Smooth muscle cell (in vitro differentiated cells): ENCODE measurements around the gene PCNT. TPM values are rescaled to one million over a fixed set of nuclear protein-coding genes. Genes with fewer than 3 reads are reported as not detected.

Experiments used
- DNase-seq: peaks from one replicate; lab custom pipeline; 2025; ENCODE audit not compliant: unreplicated experiment; lab: John Stamatoyannopoulos, UW
- H2AFZ ChIP-seq: fragments of 200-600 bp; sonication (generic); 2 replicates; pipeline ENCODE4 v1.6.0; 2016; ENCODE audit warnings: antibody characterized with exemption, low read depth, mild to moderate bottlenecking
- H3F3A ChIP-seq: fragments of 200-600 bp; sonication (generic); 2 replicates; pipeline ENCODE4 v1.6.0; 2017; ENCODE audit warnings: antibody characterized with exemption, low read depth
- H3K27ac ChIP-seq: fragments of 200-600 bp; sonication (generic); 2 replicates; pipeline ENCODE4 v1.5.1; 2016; ENCODE audit warnings: low read depth, mild to moderate bottlenecking
- H3K27me3 ChIP-seq: fragments of 200-600 bp; sonication (generic); 2 replicates; pipeline ENCODE4 v1.6.1; 2016; ENCODE audit warnings: low read depth, mild to moderate bottlenecking
- H3K36me3 ChIP-seq: fragments of 200-600 bp; sonication (generic); 2 replicates; pipeline ENCODE4 v1.5.1; 2016; ENCODE audit warnings: low read depth
- H3K4me1 ChIP-seq: fragments of 200-600 bp; sonication (generic); 2 replicates; pipeline ENCODE4 v1.5.1; 2016; ENCODE audit warnings: low read depth
- H3K4me2 ChIP-seq: fragments of 200-600 bp; sonication (generic); 2 replicates; pipeline ENCODE4 v1.6.0; 2016; ENCODE audit warnings: mild to moderate bottlenecking
- H3K4me3 ChIP-seq: fragments of 200-600 bp; sonication (generic); 2 replicates; pipeline ENCODE4 v1.5.1; 2016; ENCODE audit warnings: mild to moderate bottlenecking
- H3K79me2 ChIP-seq: fragments of 200-600 bp; sonication (generic); 2 replicates; pipeline ENCODE4 v1.6.0; 2016; ENCODE audit warnings: low read depth, mild to moderate bottlenecking
- H3K9ac ChIP-seq: fragments of 200-600 bp; sonication (generic); 2 replicates; pipeline ENCODE4 v1.6.0; 2016; ENCODE audit warnings: low read depth
- H3K9me3 ChIP-seq: fragments of 200-600 bp; sonication (generic); replicated peaks from 2 replicates; pipeline ENCODE4 v1.5.1; 2016; ENCODE audit warnings: low read depth
- H4K20me1 ChIP-seq: fragments of 200-600 bp; sonication (generic); 2 replicates; pipeline ENCODE4 v1.6.0; 2016; ENCODE audit warnings: low read depth
- WGBS: methylation state at CpG from one replicate; pipeline ENCODE4 v1.1.7; 2016; ENCODE audit warnings: low lambda C conversion rate; 5-methylcytosine and 5-hydroxymethylcytosine counted together
- polyA plus RNA-seq: library from polyadenylated mRNA; unstranded; fragments of >200 nt; fragmentation: Nextera tagmentation; extraction: Ambion mirVana; gene quantifications from 2 replicates; pipeline ENCODE4 v1.2.1, GENCODE V29; 2016
- total RNA-seq: library from RNA; depleted of rRNA; stranded (reverse); fragments of >200 nt; gene quantifications from 2 replicates; pipeline ENCODE4 v1.2.3, GENCODE V29; 2014
- TF ChIP-seq, protein P1 (sequence below): fragments of 200-600 bp; sonication (generic); IDR thresholded peaks from 2 replicates; pipeline ENCODE4 v1.5.1; 2017; ENCODE audit warnings: borderline replicate concordance, mild to moderate bottlenecking, antibody characterized with exemption; ENCODE audit not compliant: insufficient read depth, poor library complexity, severe bottlenecking

Gene PCNT
- total and polyA plus RNA-seq, 2 experiments from 2014 or later = 9.3 to 10.8 TPM

DNA sequence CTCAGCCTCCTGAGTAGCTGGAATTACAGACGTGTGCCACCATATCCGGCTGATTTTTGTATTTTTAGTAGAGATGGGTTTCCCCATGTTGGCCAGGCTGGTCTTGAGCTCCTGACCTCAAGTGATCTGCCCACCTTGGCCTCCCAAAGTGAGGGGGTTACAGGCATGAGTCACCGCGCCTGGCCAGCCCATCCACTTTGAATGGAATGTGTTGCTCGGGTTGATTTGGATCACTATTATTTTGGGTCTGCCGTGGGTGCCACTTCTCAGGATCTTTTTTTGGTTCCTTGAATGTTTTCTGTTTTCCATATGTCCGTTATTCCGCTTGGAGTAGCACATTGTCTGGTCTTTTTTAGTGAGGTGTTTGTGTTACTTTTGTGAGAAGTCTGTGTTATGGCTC, 17.0 kb downstream of the PCNT start:
- Histone ChIP-seq H3K27me3 (no peaks in the 10 kb centered on the region), H4K20me1 (peaks cover 7% of the 10 kb centered on the region), H3K36me3 (no peaks in the 10 kb centered on the region), H3K4me1 (no peaks in the 10 kb centered on the region), H3K79me2 (peaks cover 7% of the 10 kb centered on the region), H3K4me3 (no peak overlapping the region), H2AFZ (no peak overlapping the region), H3K27ac (no peak overlapping the region), H3K9ac (no peak overlapping the region), H3K9me3 (no peaks in the 10 kb centered on the region), H3F3A (no peaks in the 10 kb centered on the region), H3K4me2 (no peak overlapping the region)
- 94% methylated on average over 8 of the region's 8 CpGs for WGBS
- TF ChIP-seq, protein P1, sequence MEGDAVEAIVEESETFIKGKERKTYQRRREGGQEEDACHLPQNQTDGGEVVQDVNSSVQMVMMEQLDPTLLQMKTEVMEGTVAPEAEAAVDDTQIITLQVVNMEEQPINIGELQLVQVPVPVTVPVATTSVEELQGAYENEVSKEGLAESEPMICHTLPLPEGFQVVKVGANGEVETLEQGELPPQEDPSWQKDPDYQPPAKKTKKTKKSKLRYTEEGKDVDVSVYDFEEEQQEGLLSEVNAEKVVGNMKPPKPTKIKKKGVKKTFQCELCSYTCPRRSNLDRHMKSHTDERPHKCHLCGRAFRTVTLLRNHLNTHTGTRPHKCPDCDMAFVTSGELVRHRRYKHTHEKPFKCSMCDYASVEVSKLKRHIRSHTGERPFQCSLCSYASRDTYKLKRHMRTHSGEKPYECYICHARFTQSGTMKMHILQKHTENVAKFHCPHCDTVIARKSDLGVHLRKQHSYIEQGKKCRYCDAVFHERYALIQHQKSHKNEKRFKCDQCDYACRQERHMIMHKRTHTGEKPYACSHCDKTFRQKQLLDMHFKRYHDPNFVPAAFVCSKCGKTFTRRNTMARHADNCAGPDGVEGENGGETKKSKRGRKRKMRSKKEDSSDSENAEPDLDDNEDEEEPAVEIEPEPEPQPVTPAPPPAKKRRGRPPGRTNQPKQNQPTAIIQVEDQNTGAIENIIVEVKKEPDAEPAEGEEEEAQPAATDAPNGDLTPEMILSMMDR = no peak
- DNase-seq = no peak

DNA sequence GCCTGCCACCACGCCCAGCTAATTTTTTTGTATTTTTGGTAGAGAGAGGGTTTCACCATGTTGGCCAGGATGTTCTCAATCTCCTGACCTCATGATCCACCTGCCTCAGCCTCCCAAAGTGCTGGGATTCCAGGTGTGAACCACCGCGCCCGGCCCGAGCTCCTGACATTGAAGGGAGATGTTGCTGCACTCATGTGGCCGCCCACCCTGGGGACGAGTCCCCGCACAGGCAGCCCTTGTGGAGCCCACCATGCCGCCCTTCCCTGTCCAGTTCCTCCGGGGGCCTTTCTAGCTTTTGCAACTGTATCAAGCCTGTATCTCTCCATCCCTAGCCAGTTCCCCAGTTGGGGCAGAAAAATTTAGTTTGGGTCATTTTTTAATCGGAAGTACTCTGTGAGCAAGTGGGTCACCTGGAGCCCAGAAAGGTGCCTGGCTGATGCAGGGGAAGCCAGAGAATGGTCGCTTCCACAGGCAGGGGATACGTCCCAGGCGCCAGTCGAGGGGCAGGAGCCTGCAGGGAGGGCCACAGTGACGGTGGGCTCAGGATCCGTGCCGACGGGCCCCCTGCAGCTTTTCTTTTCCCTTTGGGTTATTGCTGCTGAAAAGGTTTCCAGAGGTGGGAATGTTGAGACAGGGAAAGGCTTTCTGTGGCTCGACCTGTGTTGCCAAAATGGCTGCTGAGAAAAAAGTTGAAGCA, 20.4 kb downstream of the PCNT start:
- Histone ChIP-seq H3F3A (no peaks in the 10 kb centered on the region), H3K4me2 (no peak overlapping the region), H3K27me3 (no peaks in the 10 kb centered on the region), H2AFZ (no peak overlapping the region), H3K4me1 (no peaks in the 10 kb centered on the region), H3K36me3 (no peaks in the 10 kb centered on the region), H3K9me3 (no peaks in the 10 kb centered on the region), H3K9ac (no peak overlapping the region), H4K20me1 (peaks cover 7% of the 10 kb centered on the region), H3K79me2 (peaks cover 7% of the 10 kb centered on the region), H3K27ac (no peak overlapping the region), H3K4me3 (no peak overlapping the region)
- no peak for DNase-seq
- 91% methylated on average over 19 of the region's 20 CpGs for WGBS
- TF ChIP-seq, protein P1 = no peak

DNA sequence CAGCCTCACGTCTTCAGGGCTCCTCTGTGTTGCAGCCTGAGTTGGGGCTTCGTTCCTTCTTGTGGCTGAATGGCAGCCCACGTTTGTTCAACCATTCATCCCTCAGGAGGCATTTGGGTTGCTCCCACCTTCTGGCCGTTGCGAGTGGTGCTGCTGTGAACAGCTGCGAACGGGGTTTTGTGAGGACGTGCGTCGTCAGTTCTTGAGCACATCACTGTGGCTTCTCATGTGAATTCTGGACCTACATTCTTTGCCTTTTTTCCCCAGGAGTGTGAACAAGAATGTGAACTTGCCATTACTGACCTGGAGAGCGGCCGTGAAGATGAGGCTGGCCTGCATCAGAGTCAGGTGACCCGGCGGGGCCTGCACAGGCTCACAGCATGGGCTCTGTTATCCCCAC, 21.9 kb downstream of the PCNT start:
- WGBS = 95% methylated on average over 14 of the region's 14 CpGs
- H3K36me3 ChIP-seq = no peaks in the 10 kb centered on the region
- no peak overlapping the region for H3K27ac ChIP-seq
- H3K79me2 ChIP-seq = peaks cover 7% of the 10 kb centered on the region
- DNase-seq = no peak
- no peaks in the 10 kb centered on the region for H3K9me3 ChIP-seq
- no peak overlapping the region for H2AFZ ChIP-seq
- no peaks in the 10 kb centered on the region for H3F3A ChIP-seq
- H3K4me2 ChIP-seq = no peak overlapping the region
- no peak overlapping the region for H3K4me3 ChIP-seq
- no peaks in the 10 kb centered on the region for H3K27me3 ChIP-seq
- no peaks in the 10 kb centered on the region for H3K4me1 ChIP-seq
- no peak overlapping the region for H3K9ac ChIP-seq
- TF ChIP-seq, protein P1 = no peak
- H4K20me1 ChIP-seq = peaks cover 7% of the 10 kb centered on the region
